ENCODE results near the gene MICAL3. TPM values are rescaled to one million over a fixed set of nuclear protein-coding genes. Genes with fewer than 3 reads are reported as not detected.

The MICAL3 gene
- total and polyA plus RNA-seq, 2 of the 8 experiments (the other 6 are each of a cell fraction or from before 2014, with no cell fraction given): 8.3 to 41.8 TPM

GRCh38 chr22:17782621-17783020, 241.7 kb downstream of the MICAL3 start:
- POLR2A ChIA-PET (ENCODE audit: partially characterized antibody): interaction anchor here (1.1 to 6.3 kb wide), 2 partner anchors 9 kb away, joined by 4 to 38 read pairs; partner anchors contain the start of gene BID
- H2BK15ac ChIP-seq (ENCODE audit: low read length): 0 out of 2 replicates have a peak overlapping the region, but pooled peaks have one; percentile 46
- no peak overlapping the region for H3K9ac ChIP-seq (replicated peaks in 1 of 4; ENCODE audit: extremely low read depth in 1 of 4, low read depth in 3 of 4, low read length in 3 of 4)
- TF ChIP-seq CBX8 (IDR thresholded peaks at IDR 0.05; ENCODE audit: borderline replicate concordance, low read depth, low read length) (no peak), BCL11A (IDR thresholded peaks at IDR 0.05; ENCODE audit: low read depth in 2 of 2, low read length in 2 of 2) (no peak)
- H3K36me3 ChIP-seq (ENCODE audit: control insufficient read depth in 2 of 4, insufficient read depth in 4 of 4, low read length in 3 of 4): no peaks in the 10 kb centered on the region
- FAIRE-seq (no peak), DNase-seq (ENCODE audit: low read depth in 1 of 2, low spot score in 2 of 2) (no peak)
- no peak overlapping the region for H3K23ac ChIP-seq (ENCODE audit: insufficient read length)
- no peak overlapping the region for H3K4me3 ChIP-seq (ENCODE audit: extremely low read depth in 1 of 4, insufficient read depth in 2 of 4, low read depth in 3 of 4, low read length in 4 of 4)
- CTCF ChIA-PET (ENCODE audit: partially characterized antibody): interaction anchor here (0.6 to 10.7 kb wide), 6 partner anchors 9 to 1708 kb away, joined by 3 to 174 read pairs (median 30); partner anchors contain the start of gene BID
- H3K23me2 ChIP-seq (ENCODE audit: low read depth, low read length): no peaks in the 10 kb centered on the region
- no peak overlapping the region for H3K27ac ChIP-seq (ENCODE audit: low read depth, low read length)
- H2BK120ac ChIP-seq (replicated peaks; ENCODE audit: low read depth, low read length): no peak overlapping the region
- H4K91ac ChIP-seq (replicated peaks; ENCODE audit: insufficient read length, low read length): no peak overlapping the region
- H3K14ac ChIP-seq (ENCODE audit: insufficient read length): no peak overlapping the region
- peak overlapping the region; percentile 20; the same call in 1 of the 2 replicates for H2AK5ac ChIP-seq (ENCODE audit: low read depth, low read length)
- no peaks in the 10 kb centered on the region for H4K20me1 ChIP-seq (replicated peaks in 1 of 2; ENCODE audit: control insufficient read depth in 1 of 2, insufficient read depth in 2 of 2, low read length in 2 of 2)
- H2BK12ac ChIP-seq (ENCODE audit: low read depth, low read length): no peak overlapping the region
- no peak overlapping the region for H2BK20ac ChIP-seq (ENCODE audit: low read length)
- no peaks in the 10 kb centered on the region for H3K27me3 ChIP-seq (replicated peaks in 1 of 4; ENCODE audit: control insufficient read depth in 3 of 4, extremely low read depth in 1 of 4, insufficient read depth in 3 of 4, low read length in 3 of 4)
- no peaks in the 10 kb centered on the region for H3K79me2 ChIP-seq (ENCODE audit: control insufficient read depth in 1 of 2, insufficient read depth in 2 of 2, low read length in 2 of 2)
- no peak overlapping the region for H3K4ac ChIP-seq (replicated peaks; ENCODE audit: insufficient read length, low read depth, low read length)
- no peaks in the 10 kb centered on the region for H3K9me3 ChIP-seq (ENCODE audit: insufficient read depth in 2 of 2, low read depth in 1 of 2, low read length in 1 of 2)
- no peak overlapping the region for H2BK5ac ChIP-seq (ENCODE audit: low read depth, low read length)
- H3K4me2 ChIP-seq (ENCODE audit: insufficient read depth in 1 of 2, low read depth in 2 of 2, low read length in 2 of 2): no peak overlapping the region
- no peak overlapping the region for H4K8ac ChIP-seq (ENCODE audit: extremely low read depth, insufficient read depth, low read length)
- H3K79me1 ChIP-seq (ENCODE audit: low read depth, low read length): no peaks in the 10 kb centered on the region; the same call in 1 of the 2 replicates
- peaks cover 0 to 12% (median 4%) of the 10 kb centered on the region in 4 experiments; a peak in 1 of 7 replicates for H3K4me1 ChIP-seq (replicated peaks in 1 of 4; ENCODE audit: control insufficient read depth in 3 of 4, insufficient read depth in 4 of 4, low read length in 3 of 4)
- H3K18ac ChIP-seq (ENCODE audit: extremely low read depth, low read length): no peak overlapping the region
- no peak overlapping the region for H3K56ac ChIP-seq (replicated peaks; ENCODE audit: insufficient read length, low read depth, low read length)
- 97% methylated on average over 13 of the region's 13 CpGs; no CpG with 5 or more reads in 1 of the 2 experiments for WGBS, 2 experiments (ENCODE audit: extremely low coverage in 1 of 2, insufficient coverage in 1 of 2, insufficient read length in 1 of 2, insufficient replicate concordance in 2 of 2, low coverage in 1 of 2, low lambda C conversion rate in 2 of 2, missing lambda C conversion rate in 1 of 2)
- no peak overlapping the region for H2AFZ ChIP-seq (ENCODE audit: low read length)
- no peak overlapping the region for H4K5ac ChIP-seq (ENCODE audit: insufficient read length, low read depth, low read length)
